Measurements from ENCODE around the gene RTN4R.

Gene RTN4R

GRCh38 chr22:20244250-20244648 is 23.9 kb downstream of the RTN4R start:
- TF ChIP-seq MAX (IDR thresholded peaks at IDR 0.05; ENCODE audit: low read depth, low read length) (no peak), POLR2A (IDR thresholded peaks at IDR 0.05; ENCODE audit: extremely low read depth, insufficient read length) (no peak), MYC (IDR thresholded peaks at IDR 0.05; ENCODE audit: low read depth, low read length) (no peak), CTCF (IDR thresholded peaks at IDR 0.05; ENCODE audit: low read depth, low read length) (no peak)
- H3K4me3 ChIP-seq (ENCODE audit: low read depth, low read length): no peak overlapping the region
- no peak for DNase-seq (ENCODE audit: low read depth)

GRCh38 chr22:20243537-20244249 is 24.4 kb downstream of the RTN4R start:
- H3K4me3 ChIP-seq (ENCODE audit: low read depth, low read length): no peak overlapping the region
- peak; percentile 33 for TF ChIP-seq POLR2A (IDR thresholded peaks at IDR 0.05; ENCODE audit: extremely low read depth, insufficient read length)
- TF ChIP-seq CTCF (IDR thresholded peaks at IDR 0.05; ENCODE audit: low read depth, low read length): no peak
- TF ChIP-seq MAX (IDR thresholded peaks at IDR 0.05; ENCODE audit: low read depth, low read length): 0 out of 2 replicates have a peak, but pooled peaks have one; percentile 32
- DNase-seq (ENCODE audit: low read depth): peak; percentile 95

GRCh38 chr22:20243176-20243536 is 25.0 kb downstream of the RTN4R start:
- no peak overlapping the region for H3K4me3 ChIP-seq (ENCODE audit: low read depth, low read length)
- TF ChIP-seq MAX (IDR thresholded peaks at IDR 0.05; ENCODE audit: low read depth, low read length): no peak
- TF ChIP-seq POLR2A (IDR thresholded peaks at IDR 0.05; ENCODE audit: extremely low read depth, insufficient read length): no peak
- no peak for TF ChIP-seq CTCF (IDR thresholded peaks at IDR 0.05; ENCODE audit: low read depth, low read length)
- no peak for TF ChIP-seq MYC (IDR thresholded peaks at IDR 0.05; ENCODE audit: low read depth, low read length)
- DNase-seq (ENCODE audit: low read depth): no peak

GRCh38 chr22:20242393-20243175 is 25.5 kb downstream of the RTN4R start:
- H3K4me3 ChIP-seq (ENCODE audit: low read depth, low read length): no peak overlapping the region
- TF ChIP-seq CTCF (IDR thresholded peaks at IDR 0.05; ENCODE audit: low read depth, low read length) (no peak), MAX (IDR thresholded peaks at IDR 0.05; ENCODE audit: low read depth, low read length) (no peak), POLR2A (IDR thresholded peaks at IDR 0.05; ENCODE audit: extremely low read depth, insufficient read length) (no peak), MYC (IDR thresholded peaks at IDR 0.05; ENCODE audit: low read depth, low read length) (no peak)
- DNase-seq (ENCODE audit: low read depth): no peak

- TF ChIP-seq POLR2A (IDR thresholded peaks at IDR 0.05; ENCODE audit: extremely low read depth, insufficient read length) (no peak), MYC (IDR thresholded peaks at IDR 0.05; ENCODE audit: low read depth, low read length) (no peak), MAX (IDR thresholded peaks at IDR 0.05; ENCODE audit: low read depth, low read length) (no peak), CTCF (IDR thresholded peaks at IDR 0.05; ENCODE audit: low read depth, low read length) (no peak)
- no peak overlapping the region for H3K4me3 ChIP-seq (ENCODE audit: low read depth, low read length)
- peak; percentile 79 for DNase-seq (ENCODE audit: low read depth)
Observed at GRCh38 chr22:20241579-20242392, 26.3 kb downstream of the RTN4R start.

Data from NB4 (cell line).